Measurements from ENCODE around the gene CAPZA3.
"Not testable (repeated sequence)": the region's sequence is repeated elsewhere in the genome, so short reads cannot be mapped to it uniquely, and the experiment has no call there.

The CAPZA3 gene

DNA sequence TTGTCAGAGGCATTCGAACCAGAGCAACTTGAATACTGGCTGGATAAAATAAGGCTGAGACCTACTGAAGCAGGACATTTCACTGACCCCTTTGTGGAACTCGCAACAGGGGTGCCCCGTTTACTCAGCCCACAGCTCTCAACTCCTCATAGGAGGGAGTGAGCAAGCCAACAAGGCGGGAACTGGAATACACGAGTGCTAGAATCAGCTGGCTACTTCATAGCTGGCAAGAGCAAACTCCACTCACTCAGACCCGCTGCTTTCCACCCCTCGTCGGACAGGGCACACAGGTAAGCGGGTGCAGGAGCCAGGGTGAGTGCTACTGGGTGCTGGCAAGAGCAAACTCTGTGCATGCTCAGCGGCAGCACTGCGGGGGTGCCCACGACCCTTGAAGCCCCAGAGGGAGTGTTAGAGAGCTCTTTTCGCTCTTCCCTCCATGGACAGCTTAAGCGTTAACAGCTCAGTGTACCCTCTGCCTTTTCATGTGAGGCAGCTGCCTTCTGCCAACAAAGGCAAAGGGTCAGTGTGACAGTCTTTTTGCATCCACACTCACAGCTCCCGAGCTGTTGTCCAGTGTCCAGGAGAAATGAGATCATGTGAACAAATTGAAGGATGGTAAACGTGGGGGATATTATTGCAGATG lies 15.7 kb downstream of the CAPZA3 start:
- no peak for DNase-seq (ENCODE audit: low read depth)

DNA sequence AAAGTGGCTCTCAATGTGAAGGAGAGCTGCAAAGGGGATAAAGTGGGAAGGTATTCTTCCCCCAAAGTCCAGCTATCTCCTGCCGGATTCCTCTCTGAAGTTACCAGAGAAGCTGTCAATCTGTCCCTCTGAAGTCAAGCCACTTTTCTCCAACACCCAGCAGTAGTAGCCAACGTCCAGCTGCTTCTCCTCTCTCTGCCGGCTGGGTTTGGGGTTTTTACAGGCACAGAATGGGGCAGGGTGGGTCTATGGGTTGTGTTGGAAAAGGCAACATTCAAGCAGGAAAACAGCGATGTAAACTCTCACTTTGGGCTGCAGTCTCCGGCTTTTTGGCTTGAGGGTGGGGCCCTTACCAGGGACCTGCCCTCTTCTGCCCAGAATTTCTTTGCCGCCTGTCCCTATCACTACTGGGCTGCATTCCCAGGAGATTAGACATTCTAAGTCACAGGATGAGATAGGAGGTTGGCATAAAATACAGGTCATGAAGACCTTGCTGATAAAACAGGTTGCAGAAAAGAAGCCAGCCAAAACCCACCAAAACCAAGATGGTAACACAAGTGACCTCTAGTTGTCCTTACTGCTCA lies 16.3 kb downstream of the CAPZA3 start:
- no peak for DNase-seq (ENCODE audit: low read depth)

DNA sequence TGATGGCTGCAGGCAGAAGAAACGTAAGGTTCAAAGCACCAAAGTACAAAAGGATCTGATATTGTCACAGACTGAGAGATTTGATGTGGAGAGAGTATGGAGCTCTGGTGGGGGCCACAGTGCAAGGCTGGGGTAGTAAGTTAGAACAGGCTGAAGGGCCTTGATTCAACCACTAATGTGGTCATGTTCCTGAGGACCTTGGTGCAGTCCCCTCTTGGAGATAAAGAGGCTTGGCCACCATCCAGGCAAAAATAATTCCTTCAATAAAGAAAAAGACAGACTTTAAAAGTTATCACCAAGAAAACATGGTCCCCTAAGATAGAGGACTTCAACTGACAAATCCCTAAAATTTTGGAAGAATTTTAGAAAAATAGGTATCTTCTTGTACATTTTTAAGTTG lies 17.4 kb downstream of the CAPZA3 start:
- no peak for DNase-seq (ENCODE audit: low read depth)

DNA sequence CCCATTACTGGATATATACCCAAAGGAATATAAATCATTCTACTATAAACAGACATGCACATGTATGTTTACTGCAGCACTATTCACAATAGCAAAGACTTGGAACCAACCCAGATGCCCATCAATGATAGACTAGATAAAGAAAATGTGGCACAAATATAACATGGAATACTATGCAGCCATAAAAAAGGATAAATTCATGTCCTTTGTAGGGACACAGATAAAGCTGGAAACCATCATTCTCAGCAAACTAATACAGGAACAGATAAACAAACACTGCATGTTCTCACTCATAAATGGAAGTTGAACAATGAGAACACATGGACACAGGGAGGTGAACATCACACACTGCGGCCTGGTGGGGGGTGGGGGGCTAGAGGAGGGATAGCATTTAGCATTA lies 28.6 kb downstream of the CAPZA3 start:
- not testable (repeated sequence) for DNase-seq (ENCODE audit: low read depth)

DNA sequence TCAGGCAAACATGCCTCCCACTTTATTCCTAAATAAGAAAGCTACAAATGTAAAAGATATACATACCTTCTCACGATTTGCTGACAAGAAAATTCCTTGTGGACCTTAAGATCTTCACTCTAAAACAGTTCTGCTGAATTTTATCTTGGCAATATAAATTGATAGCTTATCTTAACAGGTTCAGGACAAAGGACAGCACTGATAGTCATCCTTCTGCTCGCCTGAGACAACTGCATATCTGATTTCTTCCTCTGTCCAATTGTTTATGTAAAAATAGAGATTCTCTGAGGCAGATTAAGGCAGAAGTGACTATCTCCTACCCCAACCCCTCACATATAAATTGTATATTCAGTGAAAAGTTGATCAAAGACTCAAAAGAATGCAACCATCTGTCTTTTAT lies 44.9 kb downstream of the CAPZA3 start:
- no peak for DNase-seq (ENCODE audit: low read depth)

DNA sequence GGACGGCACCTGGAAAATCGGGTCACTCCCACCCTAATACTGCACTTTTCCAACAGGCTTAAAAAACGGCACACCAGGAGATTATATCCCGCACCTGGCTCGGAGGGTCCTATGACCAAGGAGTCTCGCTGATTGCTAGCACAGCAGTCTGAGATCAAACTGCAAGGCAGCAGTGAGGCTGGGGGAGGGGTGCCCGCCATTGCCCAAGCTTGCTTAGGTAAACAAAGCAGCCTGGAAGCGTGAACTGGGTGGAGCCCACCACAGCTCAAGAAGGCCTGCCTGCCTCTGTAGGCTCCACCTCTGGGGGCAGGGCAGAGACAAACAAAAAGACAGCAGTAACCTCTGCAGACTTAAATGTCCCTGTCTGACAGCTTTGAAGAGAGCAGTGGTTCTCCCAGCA lies 47.5 kb downstream of the CAPZA3 start:
- not testable (repeated sequence) for DNase-seq (ENCODE audit: low read depth)

All from stromal cell of bone marrow (primary cell).